ENCODE data around the gene DOK6. TPM values are rescaled to one million over a fixed set of nuclear protein-coding genes. Genes with fewer than 3 reads are reported as not detected.

Gene DOK6
- total and polyA plus RNA-seq, 2 donors (not counting 3 experiments of a cell fraction or from before 2014, with no cell fraction given), result under 0.01 TPM; not detected in 1

GRCh38 chr18:69677595-69677994 is 276.9 kb downstream of the DOK6 start:
- ChIA-PET CTCF (no interaction called here), POLR2A (no interaction called here)
- no TSS peak for BruUV-seq (replicated peaks)
- Histone ChIP-seq H3K27me3 (ENCODE audit: control insufficient read depth in 2 of 2, insufficient read depth in 2 of 2, low read length in 2 of 2) (no peaks in the 10 kb centered on the region), H3K27ac (ENCODE audit: insufficient read depth, low read depth, low read length) (no peak overlapping the region), H3K4me2 (ENCODE audit: insufficient read depth, low read length) (no peak overlapping the region), H4K20me1 (replicated peaks; ENCODE audit: control insufficient read depth, extremely low read depth, insufficient read depth, low read length) (no peaks in the 10 kb centered on the region), H3K36me3 (ENCODE audit: control insufficient read depth in 2 of 2, extremely low read depth in 1 of 2, insufficient read depth in 2 of 2, low read length in 2 of 2) (no peaks in the 10 kb centered on the region), H3K9me3 (replicated peaks; ENCODE audit: control insufficient read depth, insufficient read depth, low read length) (no peaks in the 10 kb centered on the region), H3K9me1 (replicated peaks; ENCODE audit: control insufficient read depth, extremely low read depth, insufficient read depth, low read length) (no peaks in the 10 kb centered on the region), H2AFZ (ENCODE audit: low read depth, low read length) (no peak overlapping the region), H3K9ac (replicated peaks; ENCODE audit: extremely low read depth, insufficient read depth, low read length) (no peak overlapping the region), H3K4me1 (ENCODE audit: control insufficient read depth, extremely low read depth, insufficient read depth, low read length) (no peaks in the 10 kb centered on the region), H3K79me2 (ENCODE audit: control insufficient read depth, insufficient read depth, low read length) (no peaks in the 10 kb centered on the region), H3K4me3 (replicated peaks in 1 of 3; ENCODE audit: insufficient read depth in 1 of 3, low read depth in 1 of 3, low read length in 3 of 3) (no peak overlapping the region)
- TF ChIP-seq GATA2 (IDR thresholded peaks at IDR 0.05; ENCODE audit: insufficient read depth, insufficient read length, low read depth, low read length), result no peak
- no peak for TF ChIP-seq MAX (IDR thresholded peaks at IDR 0.05; ENCODE audit: insufficient read depth, insufficient read length)
- no peak for TF ChIP-seq EZH2 (IDR thresholded peaks at IDR 0.05; ENCODE audit: borderline replicate concordance, low read depth, low read length, severe bottlenecking)
- TF ChIP-seq CTCF (IDR thresholded peaks at IDR 0.05; ENCODE audit: extremely low read depth in 1 of 2, insufficient read depth in 1 of 2, low read depth in 1 of 2, low read length in 2 of 2), result no peak
- intact Hi-C loops (cut with micrococcal nuclease), result no loop called here
- DNase-seq (ENCODE audit: low read depth, low spot score) (no peak), FAIRE-seq (no peak)
- dilution Hi-C loops (cut with MboI; ENCODE audit: extremely low pct_ligation_motif_present, low sequenced_read_pairs), result no loop called here

- Histone ChIP-seq H4K20me1 (replicated peaks; ENCODE audit: control insufficient read depth, extremely low read depth, insufficient read depth, low read length) (no peaks in the 10 kb centered on the region), H3K4me1 (ENCODE audit: control insufficient read depth, extremely low read depth, insufficient read depth, low read length) (no peaks in the 10 kb centered on the region), H3K9me1 (replicated peaks; ENCODE audit: control insufficient read depth, extremely low read depth, insufficient read depth, low read length) (no peaks in the 10 kb centered on the region), H3K9me3 (replicated peaks; ENCODE audit: control insufficient read depth, insufficient read depth, low read length) (no peaks in the 10 kb centered on the region), H3K9ac (replicated peaks; ENCODE audit: extremely low read depth, insufficient read depth, low read length) (no peak overlapping the region), H3K79me2 (ENCODE audit: control insufficient read depth, insufficient read depth, low read length) (no peaks in the 10 kb centered on the region), H3K27me3 (ENCODE audit: control insufficient read depth in 2 of 2, insufficient read depth in 2 of 2, low read length in 2 of 2) (no peaks in the 10 kb centered on the region), H2AFZ (ENCODE audit: low read depth, low read length) (peak overlapping the region; percentile 26), H3K4me2 (ENCODE audit: insufficient read depth, low read length) (no peak overlapping the region), H3K27ac (ENCODE audit: insufficient read depth, low read depth, low read length) (no peak overlapping the region), H3K4me3 (replicated peaks in 1 of 3; ENCODE audit: insufficient read depth in 1 of 3, low read depth in 1 of 3, low read length in 3 of 3) (no peak overlapping the region), H3K36me3 (ENCODE audit: control insufficient read depth in 2 of 2, extremely low read depth in 1 of 2, insufficient read depth in 2 of 2, low read length in 2 of 2) (no peaks in the 10 kb centered on the region)
- FAIRE-seq (no peak), DNase-seq (ENCODE audit: low read depth, low spot score) (peak; percentile 16)
- intact Hi-C loops (cut with micrococcal nuclease), result no loop called here
- POLR2A ChIA-PET, result no interaction called here
- dilution Hi-C loops (cut with MboI; ENCODE audit: extremely low pct_ligation_motif_present, low sequenced_read_pairs), result no loop called here
- CTCF ChIA-PET, result interaction anchor here (1.1 kb wide), 1 partner anchor 14 kb away, joined by 3 read pairs; no protein-coding TSS in a partner anchor
- no TSS peak for BruUV-seq (replicated peaks)
- TF ChIP-seq GATA2 (IDR thresholded peaks at IDR 0.05; ENCODE audit: insufficient read depth, insufficient read length, low read depth, low read length) (no peak), JUN (IDR thresholded peaks at IDR 0.05; ENCODE audit: borderline replicate concordance, insufficient read depth, insufficient read length, low read depth) (no peak), MYC (IDR thresholded peaks at IDR 0.05; ENCODE audit: low read depth, low read length) (no peak), EZH2 (IDR thresholded peaks at IDR 0.05; ENCODE audit: borderline replicate concordance, low read depth, low read length, severe bottlenecking) (no peak), FOS (IDR thresholded peaks at IDR 0.05; ENCODE audit: borderline replicate concordance, insufficient read depth, low read length) (no peak), MAX (IDR thresholded peaks at IDR 0.05; ENCODE audit: insufficient read depth, insufficient read length) (no peak), POLR2AphosphoS5 (IDR thresholded peaks at IDR 0.05; ENCODE audit: insufficient read depth, low read depth, low read length) (no peak), POLR2A (IDR thresholded peaks at IDR 0.05; ENCODE audit: low read depth, low read length) (no peak), CTCF (IDR thresholded peaks at IDR 0.05; ENCODE audit: extremely low read depth in 1 of 2, insufficient read depth in 1 of 2, low read depth in 1 of 2, low read length in 2 of 2) (no peak)
Measured at GRCh38 chr18:69680123-69680522, 279.4 kb downstream of the DOK6 start.

Measured in endothelial cell of umbilical vein (primary cell).